ENCODE data around the gene SEPTIN2.
"Not testable (repeated sequence)": the region's sequence is repeated elsewhere in the genome, so short reads cannot be mapped to it uniquely, and the experiment has no call there.

The SEPTIN2 gene

DNA sequence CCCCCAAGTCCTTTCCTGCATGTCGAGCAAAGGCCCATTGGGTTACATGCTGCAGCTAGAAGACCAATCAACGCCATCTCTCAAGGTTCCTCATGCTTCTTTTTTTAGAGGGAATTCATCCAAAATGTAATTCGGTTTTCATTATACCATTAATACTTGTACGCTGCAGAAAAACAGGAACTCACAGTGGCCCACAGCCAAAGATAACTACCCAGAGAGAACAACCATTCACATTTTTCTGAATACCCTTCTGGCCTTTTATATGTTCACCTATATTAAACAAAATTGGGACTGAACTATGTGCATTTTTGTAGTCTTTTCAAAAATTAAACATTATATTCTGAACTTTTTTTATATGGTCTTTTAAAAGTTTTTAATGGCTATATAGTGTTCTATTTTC, 66.1 kb downstream of the SEPTIN2 start:
- DNase-seq (ENCODE audit: low read depth), result no peak

DNA sequence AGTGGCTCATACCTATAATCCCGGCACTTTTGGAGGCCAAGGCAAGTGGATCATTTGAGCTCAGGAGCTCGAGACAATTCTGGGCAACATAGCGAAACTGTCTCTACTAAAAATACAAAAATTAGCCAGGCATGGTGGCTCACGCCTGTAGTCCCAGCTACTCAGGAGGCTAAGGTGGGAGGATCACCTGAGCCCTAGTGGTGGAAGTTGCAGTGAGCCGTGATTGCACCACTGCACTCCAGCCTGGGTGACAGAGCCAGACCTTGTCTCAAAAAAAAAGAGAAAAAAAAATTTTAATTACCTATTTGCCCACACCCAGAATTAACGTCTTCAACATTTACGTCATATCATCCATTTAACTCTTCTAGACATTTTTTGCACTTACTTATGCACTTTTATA, 69.7 kb downstream of the SEPTIN2 start:
- DNase-seq (ENCODE audit: low read depth), result not testable (repeated sequence)

DNA sequence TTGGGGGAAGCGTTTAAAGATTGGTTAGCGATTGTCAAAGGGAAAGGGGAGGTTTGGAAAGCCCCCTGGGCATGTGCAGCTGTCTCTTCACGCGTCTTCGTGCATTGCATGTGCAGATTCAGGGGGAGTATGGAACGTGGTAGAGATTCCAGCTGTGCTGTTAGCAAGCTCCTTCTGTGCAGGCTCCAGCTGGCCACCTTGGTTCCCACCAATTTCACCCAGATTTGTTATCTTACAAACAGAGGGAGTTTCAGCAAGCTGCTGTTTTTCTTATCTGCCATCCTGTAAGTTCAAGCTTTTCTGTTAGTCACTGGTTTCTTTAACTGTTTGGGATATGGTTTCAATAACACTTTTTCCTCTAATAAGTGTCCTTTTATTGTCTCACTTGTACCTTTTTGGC, 70.8 kb downstream of the SEPTIN2 start:
- no peak for DNase-seq (ENCODE audit: low read depth)

DNA sequence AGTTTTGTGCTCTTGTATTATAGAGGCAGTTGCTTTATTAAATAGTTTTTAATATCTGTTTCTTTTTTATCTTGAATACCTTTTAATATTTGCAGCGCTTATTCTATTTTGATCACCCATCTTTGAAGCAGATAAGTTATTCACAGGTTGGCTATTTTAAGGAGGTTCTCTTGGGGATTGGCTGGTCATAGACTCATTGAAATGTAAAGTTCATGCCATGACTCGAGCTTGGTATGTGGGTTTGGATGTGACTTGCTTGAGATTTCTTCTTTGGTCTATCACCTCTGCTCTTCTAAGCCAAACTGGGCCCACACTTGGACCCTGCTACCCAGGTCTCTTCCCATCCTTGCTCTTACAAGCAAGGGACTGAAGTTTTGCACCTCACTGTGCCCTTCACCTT, 74.0 kb downstream of the SEPTIN2 start:
- no peak for DNase-seq (ENCODE audit: low read depth)

DNA sequence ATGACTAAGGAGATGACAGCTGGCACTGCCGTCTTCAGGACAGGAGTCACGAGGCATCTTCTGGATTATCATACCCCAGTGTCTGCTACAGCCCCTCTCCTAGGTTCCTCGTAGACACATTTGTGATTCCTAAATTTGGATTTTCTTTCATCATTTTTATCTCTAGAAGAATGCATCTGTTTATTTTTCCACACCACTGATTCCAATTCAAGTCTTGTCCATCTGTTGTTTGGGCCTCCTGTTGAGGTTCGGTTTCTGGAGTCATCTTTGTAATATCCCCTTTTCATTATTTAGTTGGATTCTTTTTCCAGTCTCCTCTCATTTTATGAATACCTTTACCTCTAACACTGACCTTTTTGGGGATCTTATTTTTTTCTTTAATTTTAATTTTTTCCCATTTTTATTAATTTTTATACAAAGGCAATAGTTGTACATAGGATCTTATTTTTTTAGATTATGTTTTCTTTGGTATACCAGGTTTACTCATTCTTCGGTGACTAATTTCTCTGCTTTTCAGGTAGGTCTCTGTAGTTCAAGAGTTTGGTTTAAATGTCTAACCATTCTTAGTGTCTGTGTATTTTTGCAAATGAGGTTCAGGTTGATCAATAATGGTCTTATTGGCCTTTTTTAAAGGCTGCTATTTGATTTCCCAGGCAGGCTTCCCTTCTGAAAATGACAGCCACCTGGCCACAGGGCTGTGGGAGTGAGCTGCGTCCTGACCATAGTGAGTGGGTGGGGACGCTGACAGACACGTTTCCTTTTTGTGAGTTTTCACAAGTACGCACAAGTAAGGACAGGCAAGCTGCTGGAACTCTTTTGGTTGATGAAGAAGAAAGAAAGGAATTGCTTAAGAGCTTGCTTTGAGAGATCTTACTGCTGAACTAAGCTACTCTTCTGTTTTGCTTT, 74.8 kb downstream of the SEPTIN2 start:
- DNase-seq (ENCODE audit: low read depth), result no peak

DNA sequence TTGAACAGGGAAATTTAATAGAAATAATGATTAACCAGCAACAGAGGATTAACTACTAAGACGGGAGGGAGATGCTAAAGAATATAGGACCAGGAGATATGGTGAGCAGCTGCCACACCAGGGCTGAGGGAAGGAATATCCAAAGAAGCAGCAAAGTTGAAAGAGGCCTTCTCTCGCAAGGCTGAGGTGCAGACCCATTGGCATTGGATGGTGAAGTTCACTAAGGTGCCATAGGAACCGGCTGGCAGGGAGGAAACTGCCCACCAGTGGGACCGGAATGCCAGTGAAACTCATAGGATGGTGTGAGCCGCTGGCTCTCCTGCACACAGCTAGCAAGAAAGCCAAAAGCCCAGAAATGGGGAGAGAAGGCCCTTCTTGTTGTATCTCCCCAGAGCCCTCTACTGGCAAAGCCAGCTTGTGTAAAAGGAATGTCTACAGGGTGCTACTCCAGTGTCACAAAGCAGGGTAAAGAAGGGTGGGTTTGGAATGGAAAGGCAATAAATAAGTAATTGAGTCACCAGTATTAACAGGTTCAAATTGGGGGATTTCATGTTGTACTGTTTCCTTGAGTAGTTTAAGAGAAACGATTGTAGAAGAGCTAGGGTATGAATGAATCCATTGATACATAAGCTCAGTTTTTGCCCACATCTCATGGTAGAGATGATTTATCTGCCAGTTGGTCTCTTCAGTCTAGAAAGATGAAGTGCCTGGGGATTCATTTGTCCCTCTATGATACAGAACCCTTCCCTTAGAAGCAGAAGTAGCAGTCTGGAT, 76.4 kb downstream of the SEPTIN2 start:
- DNase-seq (ENCODE audit: low read depth), result peak; percentile 42

GRCh38 chr2:241392753-241393152, 77.0 kb downstream of the SEPTIN2 start:
- DNase-seq (ENCODE audit: low read depth), result not testable (repeated sequence)

DNA sequence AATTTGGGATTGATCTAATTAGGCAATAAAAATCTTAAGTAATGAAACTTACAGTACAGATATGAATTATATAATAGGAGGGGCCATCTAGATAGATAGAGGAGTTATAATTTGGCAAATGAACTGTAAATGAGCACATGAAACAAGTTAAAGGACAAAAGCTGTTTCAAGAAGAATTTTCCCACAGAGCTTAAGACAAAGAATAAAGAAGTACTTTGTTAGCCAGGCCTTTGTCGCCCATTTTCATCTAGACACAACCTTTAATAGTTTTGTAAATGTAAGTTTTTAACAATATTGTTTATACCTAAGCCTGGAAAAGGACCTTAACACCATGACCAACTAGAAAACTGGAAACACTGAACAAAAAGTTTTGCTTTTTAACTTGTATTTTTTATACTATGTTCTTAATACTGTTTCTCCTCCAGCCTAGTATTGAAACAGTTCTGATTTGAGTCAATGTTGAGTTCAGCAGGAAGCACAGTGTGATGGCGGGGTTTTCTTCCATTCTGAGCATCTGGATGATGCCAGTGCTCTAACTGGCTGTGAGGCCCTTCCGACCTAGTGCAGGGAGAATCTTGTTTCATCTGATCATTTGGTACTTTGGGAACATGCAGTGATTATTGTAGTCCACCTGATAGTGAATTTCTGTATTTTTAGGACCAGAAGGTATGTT, 77.9 kb downstream of the SEPTIN2 start:
- DNase-seq (ENCODE audit: low read depth), result no peak

DNA sequence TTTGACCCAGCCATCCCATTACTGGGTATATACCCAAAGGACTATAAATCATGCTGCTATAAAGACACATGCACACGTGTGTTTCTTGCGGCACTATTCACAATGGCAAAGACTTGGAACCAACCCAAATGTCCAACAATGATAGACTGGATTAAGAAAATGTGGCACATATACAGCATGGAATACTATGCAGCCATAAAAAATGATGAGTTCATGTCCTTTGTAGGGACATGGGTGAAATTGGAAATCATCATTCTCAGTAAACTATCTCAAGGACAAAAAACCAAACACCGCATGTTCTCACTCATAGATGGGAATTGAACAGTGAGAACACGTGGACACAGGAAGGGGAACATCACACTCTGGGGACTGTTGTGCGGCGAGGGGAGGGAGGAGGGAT, 81.1 kb downstream of the SEPTIN2 start:
- DNase-seq (ENCODE audit: low read depth), result not testable (repeated sequence)

DNA sequence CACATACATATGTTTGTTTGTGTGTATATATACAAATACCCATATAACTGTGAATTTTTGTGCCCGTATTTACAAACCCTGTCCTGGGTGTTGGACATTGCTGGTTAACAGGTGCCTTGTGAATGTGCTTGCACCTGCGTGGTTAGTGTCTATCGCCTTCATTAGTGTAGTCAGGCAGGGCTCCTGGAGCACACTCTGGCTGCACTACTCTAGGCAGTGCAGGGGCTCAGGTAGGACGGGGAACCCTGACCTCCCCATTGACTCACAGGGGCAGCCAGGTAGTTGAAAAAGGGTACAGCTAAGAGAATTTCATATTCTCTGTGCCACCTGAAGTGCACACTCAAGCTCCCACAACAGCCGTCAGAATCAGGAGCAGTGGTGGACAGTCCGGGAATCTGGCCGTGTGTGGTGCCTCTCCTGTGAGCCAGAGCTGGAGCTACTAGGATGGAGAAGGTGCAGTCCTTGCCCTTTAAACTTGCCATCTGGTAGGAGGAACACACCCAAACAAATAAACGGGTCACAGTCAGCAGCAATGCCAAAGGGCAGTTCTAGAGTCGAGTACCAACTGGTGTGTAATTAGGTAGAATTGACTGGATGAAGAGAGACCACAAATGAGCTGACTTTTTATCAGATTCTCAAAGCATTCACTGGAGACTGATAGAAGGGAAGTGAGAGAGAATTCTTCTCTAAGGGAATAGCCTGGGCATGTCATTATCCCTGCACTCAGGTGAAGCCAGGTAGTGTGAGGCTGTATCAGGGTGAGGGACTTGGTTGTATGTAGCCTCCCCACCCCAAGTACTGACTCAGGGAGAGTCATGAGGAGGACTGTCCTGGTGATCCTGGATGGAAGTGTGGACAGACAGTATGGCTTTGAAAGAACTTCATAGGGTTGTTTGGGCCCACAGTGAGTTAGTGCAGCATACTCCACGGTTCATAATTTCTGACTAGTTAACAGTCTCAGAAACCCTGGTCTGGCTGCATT, 84.5 kb downstream of the SEPTIN2 start:
- DNase-seq (ENCODE audit: low read depth), result no peak
